CD4-positive, alpha-beta T cell treated with Interferon alpha-2 for 1 hour (primary cell): ENCODE measurements around the gene TNNI3.
A peak's percentile ranks its signal among the peaks of the same experiment; 100 is the strongest.
"Not testable (repeated sequence)": the region's sequence is repeated elsewhere in the genome, so short reads cannot be mapped to it uniquely, and the experiment has no call there.

Experiments used
- DNase-seq, 2 donors: peaks; one replicate each; pipeline ENCODE4 v3.0.0-alpha.2; 2020 to 2022

TNNI3 gene

GRCh38 chr19:55172741-55173140, 15.2 kb upstream of the TNNI3 start:
- DNase-seq, result no peak

GRCh38 chr19:55172318-55172717, 14.8 kb upstream of the TNNI3 start:
- DNase-seq, result not testable (repeated sequence)

- DNase-seq, result no peak
Observed at GRCh38 chr19:55171440-55171839, 13.9 kb upstream of the TNNI3 start.

- DNase-seq, result no peak
Observed at GRCh38 chr19:55169136-55169535, 11.6 kb upstream of the TNNI3 start.

- peak; percentile 81 to 84 for DNase-seq
Observed at GRCh38 chr19:55166530-55167268, 9.2 kb upstream of the TNNI3 start, which contains the start of gene DNAAF3. DNAAF3 (minus strand) TSS chr19:55166613; CDS start chr19:55166413, 200 bp downstream.

- peak; percentile 61 to 64 for DNase-seq
Observed at GRCh38 chr19:55165952-55166529, 8.5 kb upstream of the TNNI3 start.

GRCh38 chr19:55161571-55162322, 4.2 kb upstream of the TNNI3 start:
- no peak for DNase-seq

GRCh38 chr19:55160986-55161365, 3.4 kb upstream of the TNNI3 start:
- no peak for DNase-seq

- DNase-seq, result peak; percentile 87 to 89
Observed at GRCh38 chr19:55160128-55160985, 2.8 kb upstream of the TNNI3 start.

GRCh38 chr19:55158848-55159749, 1.6 kb upstream of the TNNI3 start:
- no peak for DNase-seq

- no peak for DNase-seq
Observed at GRCh38 chr19:55158423-55158822, 891 bp upstream of the TNNI3 start.

- DNase-seq, result peak; percentile 24 to 44
Observed at GRCh38 chr19:55156202-55157063, 1.1 kb downstream of the TNNI3 start.

GRCh38 chr19:55155784-55156183, 1.7 kb downstream of the TNNI3 start:
- DNase-seq, result not testable (repeated sequence)

- DNase-seq, result no peak
Observed at GRCh38 chr19:55153652-55154264, 3.8 kb downstream of the TNNI3 start.

GRCh38 chr19:55152017-55152416, 5.5 kb downstream of the TNNI3 start:
- DNase-seq, result no peak

- no peak for DNase-seq
Observed at GRCh38 chr19:55149078-55150003, 8.2 kb downstream of the TNNI3 start, which contains the start of gene TNNT1. TNNT1 (minus strand) TSS chr19:55149206; CDS start chr19:55147157, 2,049 bp downstream.

- DNase-seq, result no peak
Observed at GRCh38 chr19:55147545-55148251, 9.8 kb downstream of the TNNI3 start.

- DNase-seq, result no peak
Observed at GRCh38 chr19:55146705-55147273, 10.7 kb downstream of the TNNI3 start.
